Left cardiac atrium (tissue), 4 donors: Measurements from ENCODE around the gene CFAP299. TPM values are rescaled to one million over a fixed set of nuclear protein-coding genes. Genes with fewer than 3 reads are reported as not detected.

Source experiments
- ATAC-seq, 2 donors: fragments of 200-7000 bp; cut with Tn5 transposase; one replicate each; pipeline ENCODE4 v1.9.1; 2020; ENCODE audit warnings: mild to moderate bottlenecking in 2 of 2, moderate library complexity in 2 of 2
- DNase-seq: peaks from one replicate; pipeline ENCODE4 v3.0.0-alpha.2; 2020
- intact Hi-C, 2 donors: fragments of 100-400 bp; cut with DNase I; formaldehyde crosslinking; loops; one replicate each; pipeline versions ENCODE4 v1.14.1 to v1.15.1; 2022 to 2023
- total RNA-seq, 2 donors: library from RNA; stranded (reverse); fragmentation: NEBNext Ultra II Directional; extraction: Animal tissue kit (Norgen Biotek cat#: 25700); gene quantifications; one replicate each; pipeline ENCODE4 v1.2.1, GENCODE V29; 2021
- donor health status: DM: no; HTN: yes; CAD: no.
- donor health status: DM: no; HTN: yes; CAD: no; lungs with severe emphysema.
- donor health status: DM: yes; HTN: yes; CAD: no.
- donor health status: Dilated cardiomyopathy.

CFAP299 gene
- total RNA-seq, 2 donors from 2014 or later: not detected

DNA sequence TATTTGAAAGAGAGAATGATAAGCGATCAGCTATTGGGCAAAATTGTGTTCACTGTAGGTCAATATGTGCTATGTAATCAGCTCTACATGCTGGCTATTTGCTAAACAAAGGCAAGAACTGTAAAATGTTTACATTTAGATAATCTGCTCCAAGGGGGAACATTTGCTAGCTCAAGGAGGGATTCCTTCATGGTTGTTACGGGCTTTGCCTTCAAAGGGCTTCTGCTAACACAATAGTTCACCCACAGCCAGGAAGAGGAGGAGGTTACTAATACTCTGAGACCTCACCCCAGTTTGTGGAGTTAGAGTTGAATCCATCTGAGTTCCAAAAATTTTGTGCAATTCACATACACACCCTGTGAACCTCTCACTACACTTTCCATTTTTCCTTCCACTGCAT is 587.4 kb downstream of the CFAP299 start:
- intact Hi-C loops: no loop called here
- DNase-seq (no peak), ATAC-seq (no peak)

DNA sequence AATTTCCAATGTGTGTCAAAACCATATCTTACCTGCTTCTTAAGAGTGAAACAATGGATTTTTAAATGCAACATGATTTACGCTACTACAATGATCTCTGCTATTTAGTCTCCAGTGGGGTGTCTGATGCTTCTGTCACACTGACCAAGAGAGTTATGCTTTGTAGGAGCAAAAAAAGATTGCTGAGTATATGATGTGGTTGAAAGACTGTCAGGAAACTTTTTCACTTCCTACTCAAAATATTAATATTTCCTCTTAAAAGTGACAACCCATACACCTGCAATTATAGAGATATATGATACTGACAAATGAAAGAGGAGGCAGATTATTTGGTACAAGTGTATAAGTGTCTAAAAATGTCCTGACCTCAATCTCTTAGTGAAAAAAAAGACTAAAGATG is 589.8 kb downstream of the CFAP299 start:
- no peak for DNase-seq
- intact Hi-C loops: no loop called here
- ATAC-seq: no peak

DNA sequence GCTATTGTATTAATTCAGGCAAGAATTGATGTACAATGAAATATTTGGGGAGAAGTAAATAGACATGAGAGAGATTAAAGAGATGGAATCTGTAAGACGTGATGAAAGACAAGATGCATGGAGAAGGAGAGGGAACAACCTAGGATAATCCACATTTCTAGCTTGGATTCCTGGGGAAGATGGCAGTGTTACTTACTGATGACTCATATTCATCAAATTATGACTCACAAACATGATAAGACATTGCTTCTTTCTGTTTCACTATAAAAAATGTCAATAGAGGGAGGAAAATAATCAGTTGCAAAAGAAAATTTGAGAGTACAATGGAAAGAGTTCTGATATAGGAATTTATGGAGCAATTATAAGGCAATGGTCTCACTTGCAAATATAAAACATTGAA is 590.9 kb downstream of the CFAP299 start:
- DNase-seq: no peak
- intact Hi-C loops: no loop called here
- no peak for ATAC-seq

DNA sequence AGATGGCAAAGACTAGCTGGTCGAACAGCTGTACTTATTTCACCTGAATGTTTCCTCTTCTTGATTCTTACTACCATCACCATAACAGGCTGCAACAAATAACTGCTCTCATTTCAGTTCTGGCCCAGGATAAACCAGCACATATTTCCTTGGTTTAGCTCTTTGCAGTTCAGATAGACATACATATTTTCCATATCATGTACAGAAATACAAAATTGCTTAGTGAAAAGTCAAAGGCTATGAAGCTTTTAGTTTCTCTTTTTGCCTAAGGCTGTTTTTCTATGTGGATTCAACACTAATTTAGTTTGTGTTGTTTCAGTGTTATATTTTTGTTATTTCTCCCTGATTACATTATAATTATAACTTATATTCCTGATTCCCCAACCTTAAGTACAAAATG is 591.4 kb downstream of the CFAP299 start:
- intact Hi-C loops: no loop called here
- DNase-seq (no peak), ATAC-seq (no peak)

DNA sequence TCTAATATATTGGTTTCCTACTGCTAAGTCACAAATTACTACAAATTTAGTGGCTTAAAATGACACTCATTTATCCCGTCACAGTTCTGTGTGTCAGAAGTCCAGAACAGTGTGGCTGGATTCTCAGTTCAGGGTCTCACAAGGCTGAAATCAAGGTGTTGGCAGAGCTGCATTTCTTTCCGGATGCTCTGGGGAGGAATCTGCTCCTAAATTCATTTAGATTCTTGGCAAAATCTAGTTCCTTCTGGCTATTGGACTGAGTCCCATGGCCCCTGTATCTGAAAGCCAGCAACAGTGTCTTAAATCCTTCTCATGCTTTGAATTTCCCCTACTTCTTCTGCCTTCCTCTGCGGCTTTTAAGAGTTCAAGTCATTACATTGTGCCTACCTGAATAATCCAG is 591.9 kb downstream of the CFAP299 start:
- intact Hi-C loops: no loop called here
- DNase-seq (no peak), ATAC-seq (no peak)

DNA sequence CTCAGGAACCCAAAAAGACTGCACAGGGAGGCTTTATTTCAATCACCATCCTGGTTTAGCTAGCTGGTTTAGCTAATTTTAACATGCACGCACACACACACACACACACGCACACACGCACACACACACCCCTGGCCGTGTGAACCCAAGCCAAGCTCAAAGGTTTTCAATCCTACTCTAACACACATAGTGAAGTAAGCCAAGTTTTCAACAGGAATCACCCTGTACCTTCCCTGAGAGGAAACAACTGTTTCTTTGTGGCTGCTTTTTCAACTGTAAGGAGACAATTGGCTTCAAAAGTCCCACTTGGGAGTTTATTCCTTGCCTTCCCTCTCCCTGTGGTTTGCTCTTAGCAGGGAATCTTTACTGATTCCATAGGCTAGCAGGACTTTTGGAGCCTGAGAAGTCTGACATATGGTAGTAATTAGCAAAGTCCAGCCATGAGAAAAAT is 596.1 kb downstream of the CFAP299 start:
- intact Hi-C loops: no loop called here
- ATAC-seq (no peak), DNase-seq (no peak)

DNA sequence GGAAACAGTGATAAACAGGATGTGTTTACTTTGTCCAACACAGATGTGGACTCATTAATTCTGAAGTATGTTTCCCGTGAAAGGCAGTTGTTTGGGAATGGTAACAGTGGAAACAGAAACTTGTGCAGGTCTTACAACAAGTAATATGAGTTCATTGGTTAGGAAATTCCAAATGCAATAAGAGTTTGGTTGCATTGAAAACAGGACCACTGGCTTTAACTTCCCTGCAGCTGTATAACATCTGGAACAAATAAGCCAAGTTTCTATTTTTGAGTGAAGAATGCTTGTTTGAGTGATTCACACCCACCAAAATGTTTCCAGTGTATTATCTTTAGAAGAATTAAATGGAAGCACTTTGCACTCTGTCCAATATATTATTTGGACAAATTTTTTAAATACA is 612.6 kb downstream of the CFAP299 start:
- intact Hi-C loops: no loop called here
- ATAC-seq: no peak

DNA sequence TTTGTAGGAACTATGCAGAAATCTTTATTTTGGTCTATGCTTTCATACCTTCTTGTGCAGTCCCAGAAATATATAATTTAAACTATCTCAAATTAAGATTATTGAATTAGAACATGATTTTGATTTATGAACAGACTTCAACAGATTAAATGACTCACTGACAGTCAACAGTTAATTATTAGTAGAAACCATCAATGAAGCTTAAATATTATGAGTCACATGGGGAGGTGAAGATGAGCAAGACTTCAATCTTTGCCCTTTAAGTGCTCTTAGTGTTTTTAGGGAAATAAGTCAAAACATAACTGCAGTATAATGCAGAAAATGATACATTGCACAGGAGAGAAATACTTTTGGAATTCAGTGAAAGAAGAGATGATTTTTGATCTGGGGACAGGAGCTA is 613.5 kb downstream of the CFAP299 start:
- intact Hi-C loops: no loop called here
- ATAC-seq: no peak
- DNase-seq: no peak

More for the DNA sequence above, 612.6 kb downstream of the CFAP299 start:
- DNase-seq: no peak

DNA sequence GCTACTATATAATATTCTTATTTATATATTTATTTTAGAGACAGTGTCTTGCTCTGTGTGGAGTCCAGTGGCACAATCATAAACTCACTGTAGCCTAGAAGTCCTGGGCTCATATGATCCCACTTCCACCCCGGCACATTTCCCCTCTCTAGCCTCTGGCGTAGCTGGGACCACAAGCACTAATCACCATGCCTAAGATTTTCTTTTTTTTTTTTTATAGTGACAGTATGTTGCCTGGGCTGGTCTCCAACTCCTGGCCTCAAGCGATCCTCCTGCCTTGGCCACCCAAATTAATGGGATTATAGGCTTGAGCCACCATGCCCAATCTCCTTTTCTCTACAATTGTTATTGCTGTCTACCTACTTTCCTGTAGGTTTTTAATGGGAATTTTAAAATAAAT is 620.9 kb downstream of the CFAP299 start:
- ATAC-seq (no peak), DNase-seq (no peak)
- intact Hi-C loops: no loop called here

DNA sequence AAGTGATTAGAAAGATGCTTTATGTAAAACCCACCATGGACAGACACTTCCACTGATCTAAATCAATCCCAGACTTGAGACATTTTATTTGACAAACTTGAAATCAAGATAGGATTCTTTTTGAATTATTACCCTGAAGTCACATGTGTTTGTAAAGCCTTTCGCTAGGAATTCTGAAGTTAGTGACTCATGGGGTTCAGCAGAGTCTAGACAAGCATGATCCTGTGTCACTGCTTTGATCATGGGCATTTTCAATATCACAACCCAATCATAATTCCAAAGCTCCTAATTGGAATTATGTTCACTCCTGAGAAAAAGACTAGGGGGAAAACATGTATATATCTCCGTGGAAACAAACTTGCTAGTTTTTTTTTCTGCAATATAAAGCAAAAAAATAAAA is 627.5 kb downstream of the CFAP299 start:
- intact Hi-C loops: no loop called here
- DNase-seq: no peak
- ATAC-seq: no peak

DNA sequence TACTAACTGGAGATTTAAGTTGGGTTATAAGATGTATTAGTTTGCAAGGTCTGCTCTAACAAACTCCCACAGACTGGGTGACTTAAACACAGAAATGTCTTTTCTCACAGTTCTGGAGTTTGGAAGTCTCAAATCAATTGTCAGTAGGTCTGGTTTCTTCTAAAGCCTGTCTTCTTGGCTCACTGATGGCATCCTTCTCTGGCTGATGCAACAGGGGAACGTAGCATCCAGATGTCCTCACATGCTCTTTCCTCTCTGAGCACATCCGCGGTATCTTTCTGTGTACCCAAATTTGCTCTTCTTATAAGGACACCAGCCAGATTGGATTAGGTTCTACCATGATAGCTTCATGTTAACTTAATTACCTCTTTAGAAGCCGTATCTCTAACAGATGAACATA is 631.8 kb downstream of the CFAP299 start:
- intact Hi-C loops: no loop called here
- ATAC-seq: no peak
- DNase-seq: no peak

DNA sequence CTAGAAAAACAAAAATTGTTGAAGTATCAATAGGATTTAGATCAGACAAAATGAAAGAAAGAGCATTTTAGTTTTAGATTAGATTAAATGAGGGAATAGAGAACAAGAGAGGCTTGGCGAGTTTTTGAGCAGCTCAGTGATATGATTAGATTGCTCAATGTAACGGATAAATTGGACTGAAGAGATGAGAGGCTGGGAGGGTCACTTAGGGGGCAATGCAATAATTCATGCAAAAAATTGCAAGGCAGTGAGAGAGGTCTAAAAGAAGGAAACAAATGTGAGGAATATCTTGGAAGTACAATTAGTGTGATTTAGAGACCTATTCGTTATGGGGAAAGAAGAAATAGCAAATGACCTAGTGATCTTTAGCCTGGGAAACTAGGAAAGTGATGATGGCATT is 644.7 kb downstream of the CFAP299 start:
- DNase-seq: no peak
- no peak for ATAC-seq
- intact Hi-C loops: no loop called here

DNA sequence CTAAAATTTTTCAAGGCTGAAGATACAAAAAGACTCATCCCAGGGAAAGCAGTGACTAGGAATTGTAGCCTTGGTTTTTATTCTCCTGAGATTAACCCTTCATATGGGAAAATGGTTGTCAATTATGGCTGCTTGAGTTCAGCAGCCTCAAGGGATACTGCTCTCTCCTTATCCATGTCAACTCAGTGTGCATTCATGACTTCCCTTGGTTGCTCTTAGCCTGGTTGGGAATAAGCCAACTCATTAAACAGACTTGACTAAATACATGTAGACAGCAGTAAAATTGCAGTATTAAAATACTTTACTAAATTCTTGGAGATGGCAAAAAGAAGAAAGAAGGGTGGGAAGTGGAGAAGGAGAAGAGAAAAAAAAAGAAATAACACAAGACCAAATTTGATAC is 650.5 kb downstream of the CFAP299 start:
- ATAC-seq (no peak), DNase-seq (no peak)
- intact Hi-C loops: no loop called here

DNA sequence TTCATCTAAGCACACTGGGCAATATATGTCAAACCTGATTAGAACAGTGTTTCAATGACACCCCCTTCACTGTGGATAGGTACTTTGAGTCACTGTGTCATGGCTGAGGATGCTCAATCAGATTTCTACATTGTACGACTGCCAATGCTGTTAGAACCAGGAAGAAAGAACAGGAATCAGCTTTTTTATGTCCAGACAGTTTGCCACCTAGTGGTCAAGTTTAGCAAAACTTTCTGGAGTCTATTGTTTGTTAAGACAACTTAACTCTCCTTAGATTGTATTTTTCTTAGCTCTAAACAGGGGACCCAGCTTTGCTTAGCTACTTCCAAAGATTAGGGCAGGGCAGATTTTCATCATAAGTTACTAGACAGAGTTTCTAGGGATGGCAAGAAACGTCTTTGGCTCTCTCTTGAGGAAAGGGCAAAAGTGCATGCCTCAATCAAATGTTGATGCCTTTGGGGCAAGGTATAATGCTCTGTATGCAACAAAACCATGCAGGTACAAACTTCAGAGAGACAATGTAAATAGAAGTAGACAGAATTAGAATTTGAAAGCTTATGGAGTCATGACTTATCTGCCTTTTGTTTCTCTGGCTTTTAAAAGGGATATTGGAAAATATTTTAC is 654.5 kb downstream of the CFAP299 start:
- DNase-seq: no peak
- ATAC-seq: no peak
- intact Hi-C loops: loop anchor here in 1 of 2 donors (2.0 kb wide), 1 partner anchor 627 kb away; no protein-coding TSS in a partner anchor

DNA sequence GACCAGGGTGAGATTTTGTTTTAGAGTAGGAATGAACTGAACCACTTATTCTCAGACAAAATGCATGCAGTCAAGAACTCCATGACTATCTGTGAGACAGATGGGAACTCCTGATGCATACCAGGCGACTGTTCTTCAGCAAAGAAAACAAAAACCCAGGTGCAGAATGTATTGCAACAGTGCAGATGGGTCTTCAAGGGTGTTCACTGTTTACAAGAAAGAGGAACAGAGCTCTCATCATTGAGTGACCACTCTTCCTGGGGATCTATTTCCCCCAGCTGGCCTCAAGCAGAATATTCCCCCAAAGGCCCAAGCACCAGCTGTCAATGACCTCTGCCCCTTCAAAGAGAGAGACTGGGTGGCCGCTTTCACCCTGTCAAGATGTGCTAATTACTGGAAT is 655.3 kb downstream of the CFAP299 start:
- no peak for ATAC-seq
- intact Hi-C loops: loop anchor here in 1 of 2 donors (2.0 kb wide), 1 partner anchor 628 kb away; no protein-coding TSS in a partner anchor
- no peak for DNase-seq

DNA sequence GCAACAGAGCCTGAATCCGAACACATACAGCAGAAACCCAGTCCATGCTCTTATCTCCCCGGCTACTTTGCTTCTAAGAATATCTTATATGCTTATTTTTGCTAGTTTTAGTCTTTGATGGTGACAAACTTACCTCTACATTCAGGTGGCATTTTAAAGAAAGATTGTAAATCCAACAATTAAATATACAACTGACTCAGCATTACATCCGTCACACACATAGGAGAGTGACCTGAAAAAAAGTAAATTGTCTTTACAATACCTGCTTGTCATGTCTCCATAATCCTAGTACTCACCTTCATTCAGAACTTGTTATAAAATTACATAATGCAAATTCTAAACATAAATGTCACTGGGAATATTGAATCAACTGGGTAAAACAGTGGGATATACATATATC is 664.4 kb downstream of the CFAP299 start:
- DNase-seq: no peak
- intact Hi-C loops: no loop called here
- ATAC-seq: no peak

DNA sequence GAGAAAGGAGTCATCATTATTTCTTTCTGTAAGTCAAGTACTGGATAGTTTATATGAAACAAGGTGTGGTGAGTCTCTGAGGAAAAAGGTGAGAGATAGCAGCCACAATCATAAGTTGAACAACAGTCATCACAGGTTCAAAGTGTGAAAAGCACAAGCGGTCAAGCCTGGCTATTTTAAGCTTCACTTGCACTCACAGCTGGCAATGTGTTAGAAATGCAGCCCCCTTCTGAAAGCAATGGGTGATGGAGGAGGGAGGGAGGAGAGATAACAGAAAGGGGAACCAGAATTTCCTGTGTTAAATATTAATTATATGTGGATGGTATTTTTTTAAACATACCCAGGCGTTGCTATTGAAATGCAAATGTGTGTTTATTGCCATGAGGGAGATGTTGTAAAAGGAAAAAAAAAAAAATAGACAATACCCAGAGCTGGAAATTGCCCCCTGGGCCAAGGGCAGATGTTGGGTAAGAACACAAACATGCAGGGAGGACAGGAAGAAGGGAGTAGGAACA is 668.1 kb downstream of the CFAP299 start:
- ATAC-seq (no peak), DNase-seq (no peak)
- intact Hi-C loops: no loop called here

DNA sequence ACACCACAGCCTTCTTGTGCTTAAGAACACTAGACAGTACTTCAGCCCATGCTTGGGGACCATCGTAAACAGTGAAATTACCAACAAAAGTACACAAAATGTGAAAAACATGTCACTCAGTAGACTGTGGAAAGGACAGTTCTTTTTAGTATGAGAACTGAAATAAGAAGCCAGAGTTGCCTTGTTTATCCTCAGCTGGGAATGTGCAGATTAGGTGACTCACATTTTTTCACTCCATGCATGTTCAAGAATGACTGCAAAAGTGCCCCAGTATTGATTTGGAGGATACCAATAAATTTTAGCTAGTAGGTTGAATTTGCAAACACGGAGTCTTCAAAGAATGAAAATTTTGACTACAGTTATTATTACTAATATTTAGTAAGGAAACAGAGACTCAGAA is 671.9 kb downstream of the CFAP299 start:
- DNase-seq (no peak), ATAC-seq (no peak)
- intact Hi-C loops: no loop called here
